C4-2B (cell line): Measurements from ENCODE around the gene FAM184B.

ENCODE experiments used
- ZFX ChIP-seq: fragments of 450-650 bp; IDR thresholded peaks from 2 replicates; pipeline ENCODE4 v1.6.1; 2017
- TF ChIP-seq, protein P1 (sequence below): fragments of 450-650 bp; conservative IDR thresholded peaks from 2 replicates; pipeline ENCODE4 v1.5.1; 2017; ENCODE audit warnings: mild to moderate bottlenecking

GRCh38 chr4:17605236-17605635 lies 176.2 kb downstream of the FAM184B start:
- TF ChIP-seq, protein P1, sequence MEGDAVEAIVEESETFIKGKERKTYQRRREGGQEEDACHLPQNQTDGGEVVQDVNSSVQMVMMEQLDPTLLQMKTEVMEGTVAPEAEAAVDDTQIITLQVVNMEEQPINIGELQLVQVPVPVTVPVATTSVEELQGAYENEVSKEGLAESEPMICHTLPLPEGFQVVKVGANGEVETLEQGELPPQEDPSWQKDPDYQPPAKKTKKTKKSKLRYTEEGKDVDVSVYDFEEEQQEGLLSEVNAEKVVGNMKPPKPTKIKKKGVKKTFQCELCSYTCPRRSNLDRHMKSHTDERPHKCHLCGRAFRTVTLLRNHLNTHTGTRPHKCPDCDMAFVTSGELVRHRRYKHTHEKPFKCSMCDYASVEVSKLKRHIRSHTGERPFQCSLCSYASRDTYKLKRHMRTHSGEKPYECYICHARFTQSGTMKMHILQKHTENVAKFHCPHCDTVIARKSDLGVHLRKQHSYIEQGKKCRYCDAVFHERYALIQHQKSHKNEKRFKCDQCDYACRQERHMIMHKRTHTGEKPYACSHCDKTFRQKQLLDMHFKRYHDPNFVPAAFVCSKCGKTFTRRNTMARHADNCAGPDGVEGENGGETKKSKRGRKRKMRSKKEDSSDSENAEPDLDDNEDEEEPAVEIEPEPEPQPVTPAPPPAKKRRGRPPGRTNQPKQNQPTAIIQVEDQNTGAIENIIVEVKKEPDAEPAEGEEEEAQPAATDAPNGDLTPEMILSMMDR, result no peak
- no peak for TF ChIP-seq ZFX
